ENCODE data around the gene SPRED1.
"Not testable (repeated sequence)": the region's sequence is repeated elsewhere in the genome, so short reads cannot be mapped to it uniquely, and the experiment has no call there.

SPRED1 gene

GRCh38 chr15:38237021-38237420 lies 15.6 kb upstream of the SPRED1 start:
- not testable (repeated sequence) for DNase-seq

GRCh38 chr15:38238311-38238710 lies 14.3 kb upstream of the SPRED1 start:
- no peak for DNase-seq

GRCh38 chr15:38242055-38242454 lies 10.6 kb upstream of the SPRED1 start:
- no peak for DNase-seq

GRCh38 chr15:38243278-38244055 lies 9.2 kb upstream of the SPRED1 start:
- DNase-seq, result no peak

GRCh38 chr15:38247336-38247735 lies 5.3 kb upstream of the SPRED1 start:
- DNase-seq, result no peak

GRCh38 chr15:38253351-38253781 lies 730 bp downstream of the SPRED1 start:
- DNase-seq, result no peak

GRCh38 chr15:38254051-38254883 lies 1.6 kb downstream of the SPRED1 start:
- DNase-seq, result peak; percentile 22

- no peak for DNase-seq
These were observed 3.1 kb downstream of the SPRED1 start for GRCh38 chr15:38255690-38256089.

- no peak for DNase-seq
These were observed 5.0 kb downstream of the SPRED1 start for GRCh38 chr15:38257676-38258075.

- DNase-seq, result no peak
These were observed 6.5 kb downstream of the SPRED1 start for GRCh38 chr15:38259134-38259533.

- DNase-seq, result no peak
These were observed 7.4 kb downstream of the SPRED1 start for GRCh38 chr15:38260077-38260476.

- DNase-seq, result no peak
These were observed 10.6 kb downstream of the SPRED1 start for GRCh38 chr15:38263251-38263650.

- no peak for DNase-seq
These were observed 11.4 kb downstream of the SPRED1 start for GRCh38 chr15:38263996-38264395.

- no peak for DNase-seq
These were observed 13.8 kb downstream of the SPRED1 start for GRCh38 chr15:38266247-38266986.

GRCh38 chr15:38267421-38268022 lies 14.9 kb downstream of the SPRED1 start:
- DNase-seq, result no peak

- DNase-seq, result no peak
These were observed 18.5 kb downstream of the SPRED1 start for GRCh38 chr15:38271144-38271543.

- DNase-seq, result no peak
These were observed 19.3 kb downstream of the SPRED1 start for GRCh38 chr15:38271895-38272294.

- DNase-seq, result not testable (repeated sequence)
These were observed 19.8 kb downstream of the SPRED1 start for GRCh38 chr15:38272431-38272830.

GRCh38 chr15:38274135-38274534 lies 21.5 kb downstream of the SPRED1 start:
- no peak for DNase-seq

- DNase-seq, result no peak
These were observed 23.3 kb downstream of the SPRED1 start for GRCh38 chr15:38275959-38276358.

GRCh38 chr15:38277281-38277680 lies 24.6 kb downstream of the SPRED1 start:
- not testable (repeated sequence) for DNase-seq

- DNase-seq, result no peak
These were observed 28.4 kb downstream of the SPRED1 start for GRCh38 chr15:38281031-38281430.

GRCh38 chr15:38283010-38283409 lies 30.4 kb downstream of the SPRED1 start:
- no peak for DNase-seq

All from activated T-cell treated with anti-CD3 and anti-CD28 coated beads, Interleukin-2, amount 50 U/mL, for 1 hour (primary cell).